Measurements from ENCODE around the gene RUNX3. TPM values are rescaled to one million over a fixed set of nuclear protein-coding genes. Genes with fewer than 3 reads are reported as not detected.

Gene RUNX3
- total RNA-seq, 1 experiment from 2014 or later, result 1.5 TPM

GRCh38 chr1:24862775-24863483 is 67.1 kb downstream of the RUNX3 start:
- H3K9me3 Mint-ChIP-seq, result no peaks in the 10 kb centered on the region
- CTCF ChIA-PET, result interaction anchor here (1.2 to 4.2 kb wide), 14 partner anchors 9 to 174 kb away, joined by 3 to 31 read pairs (median 6); partner anchors contain the start of gene RUNX3
- H3K4me3 Mint-ChIP-seq, result no peak overlapping the region
- H3K36me3 Mint-ChIP-seq, result no peaks in the 10 kb centered on the region
- H3K27me3 Mint-ChIP-seq (ENCODE audit: low read depth), result no peaks in the 10 kb centered on the region
- TF ChIP-seq CREB1 (CRISPR knock-in tag; IDR thresholded peaks at IDR 0.05), result no peak
- no peak for TF ChIP-seq OVOL2 (CRISPR knock-in tag; IDR thresholded peaks at IDR 0.05; ENCODE audit: borderline replicate concordance)
- POLR2A ChIA-PET, result interaction anchor here (0.8 to 1.2 kb wide), 2 partner anchors 12 to 14 kb away, joined by 3 read pairs; no protein-coding TSS in a partner anchor
- peaks cover 15% of the 10 kb centered on the region for H3K4me1 Mint-ChIP-seq
- DNase-seq (ENCODE audit: low spot score) (no peak), ATAC-seq (no peak)
- H3K27ac Mint-ChIP-seq, result no peak overlapping the region

DNA sequence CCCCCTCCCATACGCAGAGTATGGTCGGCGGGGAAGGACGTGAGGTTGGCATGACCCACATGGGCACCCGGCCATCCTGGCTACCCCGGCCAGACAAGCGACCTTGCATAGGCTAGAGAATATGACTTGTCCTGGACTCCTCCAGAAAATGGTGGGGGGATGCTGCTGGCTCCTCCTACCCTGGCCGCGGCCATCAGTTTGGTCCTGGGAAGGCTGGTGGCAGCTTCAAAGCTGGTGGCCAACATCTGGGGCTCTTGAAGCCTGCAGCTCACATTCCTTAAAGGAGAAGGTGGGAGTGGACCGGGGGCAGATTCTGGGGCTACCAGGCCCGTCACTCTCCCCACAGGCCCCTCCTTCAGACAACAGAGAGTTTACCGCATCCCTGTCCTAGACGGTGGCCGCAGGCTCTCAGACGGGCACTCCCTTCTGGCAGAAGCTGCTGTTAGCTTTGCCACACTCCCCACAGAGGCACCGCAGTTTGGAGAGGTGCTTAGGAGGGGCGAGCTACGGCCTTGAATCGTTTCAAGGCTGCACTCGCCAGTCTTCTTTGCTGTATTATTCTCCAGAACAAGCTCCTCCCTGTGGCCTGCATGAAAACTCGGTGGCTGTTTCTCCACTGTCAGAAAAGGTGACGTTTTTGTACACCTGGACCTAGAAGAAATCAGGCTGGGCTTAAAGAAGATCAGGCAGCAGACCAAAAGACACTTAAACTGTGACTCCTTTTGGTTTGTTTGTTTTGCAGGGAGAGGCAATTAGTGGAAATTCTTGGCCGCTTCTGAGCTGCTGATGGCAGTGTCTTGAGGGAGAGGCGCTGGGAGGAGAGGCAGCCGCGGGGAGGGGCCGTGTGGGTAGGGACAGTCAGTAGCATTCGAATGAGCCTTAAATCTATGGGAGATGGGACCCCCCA is 68.0 kb downstream of the RUNX3 start:
- H3K4me1 Mint-ChIP-seq, result peaks cover 15% of the 10 kb centered on the region
- H3K27me3 Mint-ChIP-seq (ENCODE audit: low read depth), result no peaks in the 10 kb centered on the region
- H3K4me3 Mint-ChIP-seq, result no peak overlapping the region
- no peaks in the 10 kb centered on the region for H3K9me3 Mint-ChIP-seq
- ChIA-PET CTCF (interaction anchor here (0.7 to 4.2 kb wide), 14 partner anchors 9 to 1034 kb away, joined by 3 to 31 read pairs (median 5); partner anchors contain the start of gene RUNX3), POLR2A (interaction anchor here (0.8 kb wide), 2 partner anchors 13 to 17 kb away, joined by 3 read pairs; no protein-coding TSS in a partner anchor)
- H3K27ac Mint-ChIP-seq, result peak overlapping the region; percentile 20; the same call in 1 of the 2 replicates
- H3K36me3 Mint-ChIP-seq, result no peaks in the 10 kb centered on the region
- DNase-seq (ENCODE audit: low spot score) (no peak), ATAC-seq (peak; percentile 29)
- TF ChIP-seq ZNF425 (CRISPR knock-in tag; conservative IDR thresholded peaks at IDR 0.05), result no peak
- TF ChIP-seq, protein P1, sequence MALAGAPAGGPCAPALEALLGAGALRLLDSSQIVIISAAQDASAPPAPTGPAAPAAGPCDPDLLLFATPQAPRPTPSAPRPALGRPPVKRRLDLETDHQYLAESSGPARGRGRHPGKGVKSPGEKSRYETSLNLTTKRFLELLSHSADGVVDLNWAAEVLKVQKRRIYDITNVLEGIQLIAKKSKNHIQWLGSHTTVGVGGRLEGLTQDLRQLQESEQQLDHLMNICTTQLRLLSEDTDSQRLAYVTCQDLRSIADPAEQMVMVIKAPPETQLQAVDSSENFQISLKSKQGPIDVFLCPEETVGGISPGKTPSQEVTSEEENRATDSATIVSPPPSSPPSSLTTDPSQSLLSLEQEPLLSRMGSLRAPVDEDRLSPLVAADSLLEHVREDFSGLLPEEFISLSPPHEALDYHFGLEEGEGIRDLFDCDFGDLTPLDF (CRISPR knock-in tag; IDR thresholded peaks at IDR 0.05), result no peak
- TF ChIP-seq, protein P2, sequence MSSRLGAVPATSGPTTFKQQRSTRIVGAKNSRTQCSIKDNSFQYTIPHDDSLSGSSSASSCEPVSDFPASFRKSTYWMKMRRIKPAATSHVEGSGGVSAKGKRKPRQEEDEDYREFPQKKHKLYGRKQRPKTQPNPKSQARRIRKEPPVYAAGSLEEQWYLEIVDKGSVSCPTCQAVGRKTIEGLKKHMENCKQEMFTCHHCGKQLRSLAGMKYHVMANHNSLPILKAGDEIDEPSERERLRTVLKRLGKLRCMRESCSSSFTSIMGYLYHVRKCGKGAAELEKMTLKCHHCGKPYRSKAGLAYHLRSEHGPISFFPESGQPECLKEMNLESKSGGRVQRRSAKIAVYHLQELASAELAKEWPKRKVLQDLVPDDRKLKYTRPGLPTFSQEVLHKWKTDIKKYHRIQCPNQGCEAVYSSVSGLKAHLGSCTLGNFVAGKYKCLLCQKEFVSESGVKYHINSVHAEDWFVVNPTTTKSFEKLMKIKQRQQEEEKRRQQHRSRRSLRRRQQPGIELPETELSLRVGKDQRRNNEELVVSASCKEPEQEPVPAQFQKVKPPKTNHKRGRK (CRISPR knock-in tag; IDR thresholded peaks at IDR 0.05; ENCODE audit: borderline replicate concordance), result no peak
- TF ChIP-seq TEAD1 (CRISPR knock-in tag; IDR thresholded peaks at IDR 0.05), result no peak
- no peak for TF ChIP-seq JAZF1 (CRISPR knock-in tag; IDR thresholded peaks at IDR 0.05)
- no peak for TF ChIP-seq SMAD3 (CRISPR knock-in tag; IDR thresholded peaks at IDR 0.05; ENCODE audit: borderline replicate concordance)
- no peak for TF ChIP-seq RELA (CRISPR knock-in tag; IDR thresholded peaks at IDR 0.05; ENCODE audit: borderline replicate concordance)
- TF ChIP-seq FOXP4 (CRISPR knock-in tag; IDR thresholded peaks at IDR 0.05), result no peak
- TF ChIP-seq IRF2 (CRISPR knock-in tag; IDR thresholded peaks at IDR 0.05; ENCODE audit: borderline replicate concordance, low read depth), result no peak
- TF ChIP-seq KAT7 (CRISPR knock-in tag; IDR thresholded peaks at IDR 0.05; ENCODE audit: borderline replicate concordance), result no peak
- TF ChIP-seq, protein P3, sequence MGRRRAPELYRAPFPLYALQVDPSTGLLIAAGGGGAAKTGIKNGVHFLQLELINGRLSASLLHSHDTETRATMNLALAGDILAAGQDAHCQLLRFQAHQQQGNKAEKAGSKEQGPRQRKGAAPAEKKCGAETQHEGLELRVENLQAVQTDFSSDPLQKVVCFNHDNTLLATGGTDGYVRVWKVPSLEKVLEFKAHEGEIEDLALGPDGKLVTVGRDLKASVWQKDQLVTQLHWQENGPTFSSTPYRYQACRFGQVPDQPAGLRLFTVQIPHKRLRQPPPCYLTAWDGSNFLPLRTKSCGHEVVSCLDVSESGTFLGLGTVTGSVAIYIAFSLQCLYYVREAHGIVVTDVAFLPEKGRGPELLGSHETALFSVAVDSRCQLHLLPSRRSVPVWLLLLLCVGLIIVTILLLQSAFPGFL (CRISPR knock-in tag; IDR thresholded peaks at IDR 0.05; ENCODE audit: borderline replicate concordance), result no peak
- TF ChIP-seq FOXP1 (CRISPR knock-in tag; IDR thresholded peaks at IDR 0.05; ENCODE audit: borderline replicate concordance), result no peak
- no peak for TF ChIP-seq ETV6 (CRISPR knock-in tag; IDR thresholded peaks at IDR 0.05)
- TF ChIP-seq NR3C1 (CRISPR knock-in tag; conservative IDR thresholded peaks at IDR 0.05; ENCODE audit: low read depth), result no peak
- no peak for TF ChIP-seq ELF4 (CRISPR knock-in tag; IDR thresholded peaks at IDR 0.05; ENCODE audit: low read depth)
- no peak for TF ChIP-seq ARID4B (CRISPR knock-in tag; IDR thresholded peaks at IDR 0.05; ENCODE audit: borderline replicate concordance)

All from WTC11 (cell line).